Fibroblast of gingiva (primary cell): ENCODE measurements around the gene DIPK1B.

Experiments used
- DNase-seq: peaks from one replicate; pipeline ENCODE4 v3.0.0-alpha.2; 2011; ENCODE audit warnings: low read depth

The DIPK1B gene

GRCh38 chr9:136711751-136712689 lies at the start of gene DIPK1B:
Gene DIPK1B (plus strand): TSS chr9:136712572. CDS start chr9:136712666, 94 bp downstream.
- DNase-seq, result no peak

GRCh38 chr9:136662656-136663581 lies 49.5 kb upstream of the DIPK1B start, which contains the start of gene EGFL7:
Gene EGFL7 (plus strand): TSS chr9:136662916. CDS start chr9:136668283, 5,367 bp downstream.
- no peak for DNase-seq

GRCh38 chr9:136664000-136664915 lies 48.1 kb upstream of the DIPK1B start:
- no peak for DNase-seq

GRCh38 chr9:136665111-136665703 lies 47.2 kb upstream of the DIPK1B start:
- no peak for DNase-seq

GRCh38 chr9:136665704-136666371 lies 46.5 kb upstream of the DIPK1B start:
- no peak for DNase-seq

GRCh38 chr9:136666372-136667213 lies 45.8 kb upstream of the DIPK1B start:
- no peak for DNase-seq

- no peak for DNase-seq
Measured at GRCh38 chr9:136667214-136667939, 45.0 kb upstream of the DIPK1B start.

GRCh38 chr9:136667940-136668760 lies 44.2 kb upstream of the DIPK1B start:
- DNase-seq, result no peak

GRCh38 chr9:136668983-136669790 lies 43.2 kb upstream of the DIPK1B start:
- no peak for DNase-seq

GRCh38 chr9:136669791-136670464 lies 42.4 kb upstream of the DIPK1B start:
- DNase-seq, result no peak

GRCh38 chr9:136670576-136671253 lies 41.7 kb upstream of the DIPK1B start:
- no peak for DNase-seq

- DNase-seq, result no peak
Measured at GRCh38 chr9:136671254-136671614, 41.1 kb upstream of the DIPK1B start.

- DNase-seq, result no peak
Measured at GRCh38 chr9:136671646-136672430, 40.5 kb upstream of the DIPK1B start.

GRCh38 chr9:136672431-136673087 lies 39.8 kb upstream of the DIPK1B start:
- DNase-seq, result no peak
